Hepatocyte (in vitro differentiated cells): ENCODE measurements around the gene SLC1A1.

Experiments
- EZH2phosphoT487 ChIP-seq: fragments of 200-600 bp; sonication (generic); IDR thresholded peaks from one replicate; pipeline ENCODE4 v1.6.1; 2018; ENCODE audit warnings: antibody characterized with exemption, mild to moderate bottlenecking, low read depth, moderate library complexity; ENCODE audit not compliant: unreplicated experiment, severe bottlenecking
- TF ChIP-seq, protein P1 (sequence below): fragments of 200-600 bp; sonication (generic); IDR thresholded peaks from 2 replicates; pipeline ENCODE4 v1.5.1; 2016; ENCODE audit warnings: antibody characterized with exemption, mild to moderate bottlenecking; ENCODE audit not compliant: poor library complexity

DNA sequence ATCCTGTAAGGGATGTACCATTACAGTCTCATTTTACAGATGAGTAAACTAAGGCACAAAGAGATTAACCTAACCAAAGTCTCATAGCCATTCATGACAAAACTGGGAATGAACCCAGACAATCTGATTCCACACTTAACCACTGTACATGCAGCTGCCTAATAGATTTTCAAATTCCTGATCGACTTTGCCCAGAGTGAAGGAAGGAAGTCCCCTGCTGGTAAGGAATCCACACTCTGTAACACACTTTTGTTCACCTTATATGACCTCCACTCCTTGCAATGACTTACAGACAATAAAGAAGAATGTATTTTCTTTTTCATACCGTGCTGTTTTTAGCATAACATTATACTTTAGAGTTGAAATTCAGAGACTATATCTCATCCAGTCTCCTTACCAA, 140.6 kb downstream of the SLC1A1 start:
- TF ChIP-seq, protein P1, sequence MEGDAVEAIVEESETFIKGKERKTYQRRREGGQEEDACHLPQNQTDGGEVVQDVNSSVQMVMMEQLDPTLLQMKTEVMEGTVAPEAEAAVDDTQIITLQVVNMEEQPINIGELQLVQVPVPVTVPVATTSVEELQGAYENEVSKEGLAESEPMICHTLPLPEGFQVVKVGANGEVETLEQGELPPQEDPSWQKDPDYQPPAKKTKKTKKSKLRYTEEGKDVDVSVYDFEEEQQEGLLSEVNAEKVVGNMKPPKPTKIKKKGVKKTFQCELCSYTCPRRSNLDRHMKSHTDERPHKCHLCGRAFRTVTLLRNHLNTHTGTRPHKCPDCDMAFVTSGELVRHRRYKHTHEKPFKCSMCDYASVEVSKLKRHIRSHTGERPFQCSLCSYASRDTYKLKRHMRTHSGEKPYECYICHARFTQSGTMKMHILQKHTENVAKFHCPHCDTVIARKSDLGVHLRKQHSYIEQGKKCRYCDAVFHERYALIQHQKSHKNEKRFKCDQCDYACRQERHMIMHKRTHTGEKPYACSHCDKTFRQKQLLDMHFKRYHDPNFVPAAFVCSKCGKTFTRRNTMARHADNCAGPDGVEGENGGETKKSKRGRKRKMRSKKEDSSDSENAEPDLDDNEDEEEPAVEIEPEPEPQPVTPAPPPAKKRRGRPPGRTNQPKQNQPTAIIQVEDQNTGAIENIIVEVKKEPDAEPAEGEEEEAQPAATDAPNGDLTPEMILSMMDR: no peak
- no peak for TF ChIP-seq EZH2phosphoT487
